Measurements from ENCODE around the gene F2.
A peak's percentile ranks its signal among the peaks of the same experiment; 100 is the strongest.
"Not testable (repeated sequence)": the region's sequence is repeated elsewhere in the genome, so short reads cannot be mapped to it uniquely, and the experiment has no call there.

The F2 gene

GRCh38 chr11:46695345-46696211 is 23.4 kb upstream of the F2 start:
- H3K4me1 ChIP-seq: no peaks in the 10 kb centered on the region
- no peak overlapping the region for H3K4me3 ChIP-seq
- no peaks in the 10 kb centered on the region for H3K9me3 ChIP-seq
- no peak for DNase-seq (ENCODE audit: low spot score in 2 of 2)
- H3K36me3 ChIP-seq (replicated peaks): peaks cover 8% of the 10 kb centered on the region
- in situ Hi-C loops (cut with MboI; ENCODE audit: low sequenced_read_pairs): no loop called here
- no peaks in the 10 kb centered on the region for H3K27me3 ChIP-seq (ENCODE audit: low read depth)

DNA sequence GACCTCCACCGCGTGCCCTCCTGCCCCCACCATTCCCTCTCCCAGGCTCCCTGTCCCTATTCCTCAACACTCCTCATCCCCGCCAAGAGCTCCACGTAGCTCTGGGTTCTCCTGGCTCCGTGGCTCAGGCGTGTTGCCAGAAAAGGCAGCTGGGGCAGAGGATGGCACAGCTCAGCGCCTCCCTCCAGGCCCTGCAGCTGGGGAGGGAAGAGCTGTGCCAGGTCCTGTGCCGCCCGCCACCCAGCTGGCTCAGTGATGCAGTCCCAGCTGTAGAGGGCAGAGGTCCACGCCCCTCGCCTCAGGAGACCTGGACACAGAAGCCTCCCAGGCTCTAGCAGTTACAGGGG is 22.8 kb upstream of the F2 start:
- in situ Hi-C loops (cut with MboI; ENCODE audit: low sequenced_read_pairs): no loop called here
- H3K27me3 ChIP-seq (ENCODE audit: low read depth): no peaks in the 10 kb centered on the region

DNA sequence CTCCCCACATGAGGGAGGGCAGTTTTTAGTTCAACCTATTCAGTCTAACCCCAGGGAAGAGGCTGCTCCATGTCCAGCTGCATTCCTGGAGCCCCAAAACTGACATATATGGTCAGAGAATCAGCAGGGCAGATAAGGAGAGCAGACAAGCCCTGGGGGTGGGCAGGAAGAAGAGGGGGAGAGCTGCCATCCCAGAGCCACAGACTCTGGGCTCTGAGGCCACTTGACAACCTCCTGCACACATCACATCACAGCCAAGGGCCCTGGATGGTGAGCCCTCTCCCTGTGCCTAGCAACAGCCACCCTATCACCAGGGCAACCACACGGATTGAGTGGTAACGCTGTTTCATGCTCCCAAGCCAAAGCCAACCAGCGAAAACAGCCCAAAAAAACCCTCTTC is 21.7 kb upstream of the F2 start:
- in situ Hi-C loops (cut with MboI; ENCODE audit: low sequenced_read_pairs): no loop called here
- peaks cover 7% of the 10 kb centered on the region for H3K4me1 ChIP-seq
- H3K4me3 ChIP-seq: no peak overlapping the region
- H3K36me3 ChIP-seq (replicated peaks): peaks cover 15% of the 10 kb centered on the region
- DNase-seq (ENCODE audit: low spot score in 2 of 2): no peak
- H3K9me3 ChIP-seq: no peaks in the 10 kb centered on the region
- no peaks in the 10 kb centered on the region for H3K27me3 ChIP-seq (ENCODE audit: low read depth)

More for the DNA sequence above, 22.8 kb upstream of the F2 start:
- Histone ChIP-seq H3K9me3 (no peaks in the 10 kb centered on the region), H3K4me1 (no peaks in the 10 kb centered on the region), H3K36me3 (replicated peaks) (peaks cover 8% of the 10 kb centered on the region), H3K4me3 (no peak overlapping the region)
- DNase-seq (ENCODE audit: low spot score in 2 of 2): no peak

DNA sequence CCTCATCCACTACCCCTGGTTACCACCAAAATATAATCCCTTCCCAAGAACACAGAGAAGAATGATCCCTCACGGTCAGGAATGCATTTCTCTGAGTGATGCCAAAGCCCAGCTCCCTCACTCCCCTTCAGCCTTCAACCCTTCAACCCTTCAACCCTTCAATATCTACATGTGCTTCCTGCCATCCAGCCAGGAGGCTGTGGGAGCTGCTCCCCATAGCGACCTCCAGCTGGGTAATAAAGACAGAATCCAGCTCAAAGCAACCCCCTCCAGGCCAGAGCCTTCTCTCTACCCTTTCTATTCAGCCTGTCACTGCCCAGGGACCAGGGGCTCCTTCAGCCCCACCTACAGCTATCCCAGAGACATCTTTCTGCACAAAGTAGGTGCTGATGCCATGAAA is 21.3 kb upstream of the F2 start:
- in situ Hi-C loops (cut with MboI; ENCODE audit: low sequenced_read_pairs): no loop called here
- Histone ChIP-seq H3K9me3 (no peaks in the 10 kb centered on the region), H3K36me3 (replicated peaks) (peaks cover 19% of the 10 kb centered on the region), H3K27me3 (ENCODE audit: low read depth) (no peaks in the 10 kb centered on the region), H3K4me1 (peaks cover 7% of the 10 kb centered on the region), H3K4me3 (no peak overlapping the region)
- DNase-seq (ENCODE audit: low spot score in 2 of 2): no peak

GRCh38 chr11:46698597-46698996 is 20.4 kb upstream of the F2 start:
- H3K9me3 ChIP-seq: no peaks in the 10 kb centered on the region
- no peak overlapping the region for H3K4me3 ChIP-seq
- H3K36me3 ChIP-seq (replicated peaks): peaks cover 27% of the 10 kb centered on the region
- H3K27me3 ChIP-seq (ENCODE audit: low read depth): no peaks in the 10 kb centered on the region
- peaks cover 7% of the 10 kb centered on the region for H3K4me1 ChIP-seq
- in situ Hi-C loops (cut with MboI; ENCODE audit: low sequenced_read_pairs): no loop called here
- no peak for DNase-seq (ENCODE audit: low spot score in 2 of 2)

DNA sequence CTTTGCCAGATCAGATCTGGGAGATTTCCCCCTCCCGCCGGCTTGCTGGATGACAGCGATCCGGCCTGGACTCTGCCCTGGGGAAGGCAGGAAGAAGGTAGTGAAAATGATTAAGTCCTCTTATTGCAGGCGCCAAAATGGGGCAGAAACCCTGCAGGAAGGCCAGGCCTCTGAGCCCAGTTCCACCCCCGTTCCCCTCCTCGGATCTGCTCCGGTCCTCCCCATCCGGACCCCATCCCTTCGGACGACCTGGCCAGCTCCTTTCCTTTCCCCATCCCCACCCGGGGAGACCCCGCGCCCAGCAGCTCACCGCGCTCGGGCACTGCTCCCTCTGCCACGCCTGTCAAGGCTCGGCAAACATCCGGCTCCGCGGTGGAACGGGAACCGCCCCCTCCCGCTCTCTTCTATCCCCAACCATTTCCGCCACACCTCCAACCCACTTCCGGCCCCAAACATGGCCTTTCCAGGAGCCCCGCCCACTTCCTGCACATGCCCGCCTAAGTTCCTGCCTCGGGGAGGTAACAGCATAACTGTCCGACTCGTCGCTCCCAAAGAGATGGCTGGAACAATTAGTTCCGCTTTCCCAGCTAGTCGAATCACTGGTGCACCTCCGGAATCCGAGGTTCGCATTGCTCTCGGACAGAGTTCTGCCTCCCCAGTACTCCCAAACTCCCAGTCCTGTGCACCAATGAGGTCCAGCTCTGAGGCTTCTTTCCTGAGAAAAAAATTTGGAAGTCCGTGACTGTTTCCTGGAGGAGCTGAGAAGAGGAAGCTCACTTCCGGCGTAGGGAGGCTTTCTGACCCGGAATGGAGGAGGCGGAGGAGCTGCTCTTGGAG is 18.6 kb upstream of the F2 start, which contains the start of the genes ARHGAP1 and ZNF408:
ARHGAP1 (minus strand) TSS at position 379 of the 837 bp plus-strand sequence. CDS start 4,512 bp downstream, outside the sequence.
ZNF408 (plus strand) TSS at position 791 of the 837 bp plus-strand sequence; CDS start at position 808, 17 bp downstream.
- no peaks in the 10 kb centered on the region for H3K27me3 ChIP-seq (ENCODE audit: low read depth)
- H3K9me3 ChIP-seq: no peaks in the 10 kb centered on the region
- in situ Hi-C loops (cut with MboI; ENCODE audit: low sequenced_read_pairs): no loop called here
- H3K36me3 ChIP-seq (replicated peaks): peaks cover 36% of the 10 kb centered on the region
- peaks cover 7% of the 10 kb centered on the region for H3K4me1 ChIP-seq
- H3K4me3 ChIP-seq: peak within 1 kb of the TSS; percentile 83
- DNase-seq (ENCODE audit: low spot score in 2 of 2): peak; percentile 95 to 100

GRCh38 chr11:46701078-46701654 is 17.8 kb upstream of the F2 start:
- no peak for DNase-seq (ENCODE audit: low spot score in 2 of 2)
- peaks cover 43% of the 10 kb centered on the region for H3K36me3 ChIP-seq (replicated peaks)
- peak overlapping the region; percentile 83 for H3K4me3 ChIP-seq
- H3K27me3 ChIP-seq (ENCODE audit: low read depth): no peaks in the 10 kb centered on the region
- peaks cover 7% of the 10 kb centered on the region for H3K4me1 ChIP-seq
- no peaks in the 10 kb centered on the region for H3K9me3 ChIP-seq
- in situ Hi-C loops (cut with MboI; ENCODE audit: low sequenced_read_pairs): no loop called here

DNA sequence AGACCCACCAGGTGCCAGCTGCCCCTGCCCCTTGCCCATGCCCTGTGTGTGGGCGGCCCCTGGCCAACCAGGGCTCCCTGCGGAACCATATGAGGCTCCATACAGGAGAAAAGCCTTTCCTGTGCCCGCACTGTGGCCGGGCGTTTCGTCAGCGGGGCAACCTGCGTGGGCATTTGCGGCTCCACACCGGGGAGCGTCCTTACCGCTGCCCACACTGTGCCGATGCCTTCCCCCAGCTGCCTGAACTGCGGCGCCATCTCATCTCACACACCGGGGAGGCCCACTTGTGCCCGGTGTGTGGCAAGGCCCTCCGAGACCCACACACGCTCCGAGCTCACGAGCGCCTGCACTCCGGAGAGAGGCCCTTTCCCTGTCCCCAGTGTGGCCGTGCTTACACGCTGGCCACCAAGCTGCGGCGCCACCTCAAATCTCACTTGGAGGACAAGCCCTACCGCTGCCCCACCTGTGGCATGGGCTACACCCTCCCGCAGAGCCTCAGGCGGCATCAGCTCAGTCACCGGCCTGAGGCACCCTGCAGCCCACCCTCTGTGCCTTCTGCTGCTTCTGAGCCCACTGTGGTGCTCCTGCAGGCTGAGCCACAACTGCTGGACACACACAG is 13.8 kb upstream of the F2 start:
- H3K27me3 ChIP-seq (ENCODE audit: low read depth): no peaks in the 10 kb centered on the region
- H3K4me1 ChIP-seq: peaks cover 7% of the 10 kb centered on the region
- DNase-seq (ENCODE audit: low spot score in 2 of 2): no peak
- in situ Hi-C loops (cut with MboI; ENCODE audit: low sequenced_read_pairs): no loop called here
- H3K4me3 ChIP-seq: no peak overlapping the region
- no peaks in the 10 kb centered on the region for H3K9me3 ChIP-seq
- H3K36me3 ChIP-seq (replicated peaks): peaks cover 48% of the 10 kb centered on the region

- no peak for DNase-seq (ENCODE audit: low spot score in 2 of 2)
- Histone ChIP-seq H3K9me3 (no peaks in the 10 kb centered on the region), H3K27me3 (ENCODE audit: low read depth) (no peaks in the 10 kb centered on the region), H3K36me3 (replicated peaks) (peaks cover 45% of the 10 kb centered on the region), H3K4me1 (peaks cover 3% of the 10 kb centered on the region), H3K4me3 (no peak overlapping the region)
- in situ Hi-C loops (cut with MboI; ENCODE audit: low sequenced_read_pairs): no loop called here
These were observed 12.1 kb upstream of the F2 start for GRCh38 chr11:46706886-46707285.

GRCh38 chr11:46709351-46709750 is 9.7 kb upstream of the F2 start:
- H3K9me3 ChIP-seq; DNase-seq (ENCODE audit: low spot score in 2 of 2); H3K4me3 ChIP-seq; H3K27me3 ChIP-seq (ENCODE audit: low read depth); H3K4me1 ChIP-seq; in situ Hi-C loops (cut with MboI; ENCODE audit: low sequenced_read_pairs): not testable (repeated sequence)
- peaks cover 23% of the 10 kb centered on the region for H3K36me3 ChIP-seq (replicated peaks)

DNA sequence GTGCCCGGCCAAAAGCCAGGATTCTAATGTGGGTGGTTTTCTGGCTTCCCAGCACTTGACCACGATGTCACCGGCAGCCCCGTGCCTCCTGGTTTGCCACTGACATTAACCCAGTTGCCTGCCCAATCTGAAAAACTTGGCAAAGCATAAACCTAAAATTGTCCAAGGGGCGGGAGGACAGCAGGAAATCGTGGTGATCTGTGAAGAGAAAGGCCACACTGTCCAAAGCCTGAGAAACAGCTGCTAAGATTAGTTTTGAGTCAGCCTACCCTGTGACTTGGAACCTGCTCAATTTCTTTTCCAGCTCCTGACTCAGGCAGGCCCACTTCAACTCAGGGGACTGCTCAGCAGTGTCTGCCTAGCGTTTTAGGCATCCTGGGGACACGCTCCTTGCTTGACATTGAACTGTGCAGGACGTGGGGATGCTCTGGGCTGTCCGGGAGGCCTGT is 8.2 kb upstream of the F2 start:
- Histone ChIP-seq H3K36me3 (replicated peaks) (peaks cover 8% of the 10 kb centered on the region), H3K4me1 (no peaks in the 10 kb centered on the region), H3K27me3 (ENCODE audit: low read depth) (no peaks in the 10 kb centered on the region), H3K9me3 (no peaks in the 10 kb centered on the region), H3K4me3 (no peak overlapping the region)
- in situ Hi-C loops (cut with MboI; ENCODE audit: low sequenced_read_pairs): no loop called here
- DNase-seq (ENCODE audit: low spot score in 2 of 2): no peak

DNA sequence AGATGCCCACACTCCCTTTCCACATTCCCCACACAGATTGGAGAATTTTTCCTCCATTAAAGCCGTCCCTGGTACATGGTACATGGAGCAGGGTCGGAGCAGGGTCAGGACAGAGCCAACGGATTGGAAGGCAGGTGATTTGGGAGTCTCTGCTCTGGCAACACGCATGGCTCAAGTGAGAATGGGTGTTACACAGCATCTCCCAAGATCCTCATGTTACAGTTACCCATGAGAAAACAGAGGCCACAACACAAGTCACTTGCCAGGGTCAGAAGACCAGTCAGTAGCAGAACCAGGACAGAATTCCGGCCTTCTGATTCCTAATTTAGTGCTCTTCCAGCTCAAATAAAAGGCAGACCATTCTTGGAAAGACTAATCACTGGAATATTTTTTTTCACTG is 7.7 kb upstream of the F2 start:
- in situ Hi-C loops (cut with MboI; ENCODE audit: low sequenced_read_pairs): no loop called here

DNA sequence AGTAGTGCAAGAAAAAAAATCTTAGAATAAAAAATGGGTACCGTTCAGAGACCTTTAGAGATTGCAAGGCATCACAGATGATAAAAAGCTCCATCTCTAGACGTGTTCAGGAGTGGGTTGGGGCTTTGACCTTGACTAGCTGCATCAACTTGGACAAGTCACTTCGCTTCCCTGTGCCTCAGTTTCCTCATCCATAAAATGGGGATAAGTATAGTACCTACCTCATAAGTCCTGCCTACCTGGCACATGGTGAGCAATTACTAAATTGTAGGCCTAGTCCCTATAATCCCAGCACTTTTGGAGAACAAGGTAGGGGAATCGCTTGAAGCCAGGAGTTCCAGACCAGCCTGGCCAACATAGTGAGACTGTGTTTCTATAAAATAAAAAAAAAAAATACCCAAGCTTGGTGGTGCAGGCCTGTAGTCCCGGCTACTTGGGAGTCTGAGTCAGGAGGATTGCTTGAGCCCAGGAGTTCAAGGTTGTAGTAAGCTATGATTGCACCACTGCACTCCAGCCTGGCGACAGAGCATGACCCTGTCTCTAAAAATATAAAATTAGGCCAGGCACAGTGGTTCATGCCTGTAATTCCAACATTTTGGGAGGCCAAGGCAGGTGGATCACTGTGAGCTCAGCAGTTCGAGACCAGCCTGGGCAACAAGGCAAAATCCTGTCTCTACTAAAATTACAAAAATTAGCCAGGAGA is 6.0 kb upstream of the F2 start:
- H3K4me1 ChIP-seq: no peaks in the 10 kb centered on the region
- no peaks in the 10 kb centered on the region for H3K9me3 ChIP-seq
- no peaks in the 10 kb centered on the region for H3K36me3 ChIP-seq (replicated peaks)
- no peaks in the 10 kb centered on the region for H3K27me3 ChIP-seq (ENCODE audit: low read depth)
- DNase-seq (ENCODE audit: low spot score in 2 of 2): no peak
- no peak overlapping the region for H3K4me3 ChIP-seq
- in situ Hi-C loops (cut with MboI; ENCODE audit: low sequenced_read_pairs): no loop called here

More for the DNA sequence above, 7.7 kb upstream of the F2 start:
- no peaks in the 10 kb centered on the region for H3K9me3 ChIP-seq
- H3K4me1 ChIP-seq: no peaks in the 10 kb centered on the region
- H3K4me3 ChIP-seq: no peak overlapping the region
- H3K27me3 ChIP-seq (ENCODE audit: low read depth): no peaks in the 10 kb centered on the region
- no peak for DNase-seq (ENCODE audit: low spot score in 2 of 2)
- peaks cover 3% of the 10 kb centered on the region; the same call in 1 of the 2 replicates for H3K36me3 ChIP-seq (replicated peaks)

Data from HAP-1 (cell line).